Activated naive CD8-positive, alpha-beta T cell treated with anti-CD3 and anti-CD28 coated beads, Interleukin-2, amount 10 ng/mL, durations not matched to agents 7 days and 5 days (primary cell): ENCODE measurements around the gene SRGAP3. TPM values are rescaled to one million over a fixed set of nuclear protein-coding genes. Genes with fewer than 3 reads are reported as not detected.

Experiments used
- ATAC-seq: fragments of 150-1000 bp; cut with Tn5 transposase; one replicate; pipeline ENCODE4 v1.10.0; 2021; ENCODE audit warnings: low read depth, moderate library complexity
- POLR2A ChIA-PET: fragments of 350-600 bp; sonication (Branson Sonifier 250); formaldehyde crosslinking; loops from one replicate; lab custom pipeline; 2021; ENCODE audit warnings: antibody characterized with exemption; lab: Charles Lee
- DNase-seq: peaks from one replicate; pipeline ENCODE4 v3.0.0; 2021
- H3K27ac Mint-ChIP-seq: one replicate; pipeline ENCODE4 v1.8.0; 2022; ENCODE audit warnings: mild to moderate bottlenecking, mixed read lengths
- H3K27me3 Mint-ChIP-seq: one replicate; pipeline ENCODE4 v1.8.0; 2022; ENCODE audit warnings: mild to moderate bottlenecking, moderate library complexity, mixed read lengths
- H3K36me3 Mint-ChIP-seq: one replicate; pipeline ENCODE4 v1.8.0; 2021; ENCODE audit warnings: mild to moderate bottlenecking, mixed read lengths
- H3K4me1 Mint-ChIP-seq: one replicate; pipeline ENCODE4 v1.8.0; 2021; ENCODE audit warnings: mixed read lengths
- H3K4me3 Mint-ChIP-seq: one replicate; pipeline ENCODE4 v1.8.0; 2022; ENCODE audit warnings: mild to moderate bottlenecking, moderate library complexity, mixed read lengths
- H3K9me3 Mint-ChIP-seq: one replicate; pipeline ENCODE4 v1.8.0; 2021; ENCODE audit warnings: mixed read lengths
- total RNA-seq, 2 experiments: library from RNA; stranded (reverse); gene quantifications; one replicate each; pipeline ENCODE4 v1.2.3, GENCODE V29; 2021

SRGAP3 gene
- total RNA-seq, 2 experiments from 2014 or later = 4.9 to 5.5 TPM

- no peak overlapping the region for H3K4me3 Mint-ChIP-seq
- no peaks in the 10 kb centered on the region for H3K36me3 Mint-ChIP-seq
- ATAC-seq (no peak), DNase-seq (no peak)
- H3K4me1 Mint-ChIP-seq = peaks cover 10% of the 10 kb centered on the region
- peaks cover 2% of the 10 kb centered on the region for H3K9me3 Mint-ChIP-seq
- no peak overlapping the region for H3K27ac Mint-ChIP-seq
- POLR2A ChIA-PET = no interaction called here
- no peaks in the 10 kb centered on the region for H3K27me3 Mint-ChIP-seq
These were observed 36.3 kb downstream of the SRGAP3 start for GRCh38 chr3:9213019-9213634.

- Mint-ChIP-seq H3K36me3 (no peaks in the 10 kb centered on the region), H3K4me1 (peaks cover 11% of the 10 kb centered on the region), H3K9me3 (peaks cover 2% of the 10 kb centered on the region), H3K27ac (no peak overlapping the region), H3K4me3 (no peak overlapping the region), H3K27me3 (no peaks in the 10 kb centered on the region)
- POLR2A ChIA-PET = interaction anchor here (0.6 to 1.2 kb wide), 2 partner anchors 30 to 149 kb away, joined by 5 to 10 read pairs; no protein-coding TSS in a partner anchor
- ATAC-seq (peak; percentile 66), DNase-seq (no peak)
These were observed 38.1 kb downstream of the SRGAP3 start for GRCh38 chr3:9211155-9211950.

- peaks cover 2% of the 10 kb centered on the region for H3K9me3 Mint-ChIP-seq
- ATAC-seq = no peak
- POLR2A ChIA-PET = no interaction called here
- no peak for DNase-seq
- no peaks in the 10 kb centered on the region for H3K36me3 Mint-ChIP-seq
- no peak overlapping the region for H3K4me3 Mint-ChIP-seq
- H3K4me1 Mint-ChIP-seq = peaks cover 11% of the 10 kb centered on the region
- no peak overlapping the region for H3K27ac Mint-ChIP-seq
- no peaks in the 10 kb centered on the region for H3K27me3 Mint-ChIP-seq
These were observed 39.7 kb downstream of the SRGAP3 start for GRCh38 chr3:9209777-9210176.

- Mint-ChIP-seq H3K36me3 (no peaks in the 10 kb centered on the region), H3K9me3 (peaks cover 2% of the 10 kb centered on the region), H3K4me3 (no peak overlapping the region), H3K4me1 (peaks cover 9% of the 10 kb centered on the region), H3K27me3 (no peaks in the 10 kb centered on the region), H3K27ac (no peak overlapping the region)
- POLR2A ChIA-PET = no interaction called here
- DNase-seq (no peak), ATAC-seq (no peak)
These were observed 40.8 kb downstream of the SRGAP3 start for GRCh38 chr3:9208605-9209152.

GRCh38 chr3:9207116-9207763 lies 42.2 kb downstream of the SRGAP3 start:
- no peak for ATAC-seq
- POLR2A ChIA-PET = no interaction called here
- H3K9me3 Mint-ChIP-seq = peaks cover 2% of the 10 kb centered on the region
- DNase-seq = no peak
- H3K4me3 Mint-ChIP-seq = no peak overlapping the region
- H3K27me3 Mint-ChIP-seq = no peaks in the 10 kb centered on the region
- no peak overlapping the region for H3K27ac Mint-ChIP-seq
- H3K36me3 Mint-ChIP-seq = no peaks in the 10 kb centered on the region
- H3K4me1 Mint-ChIP-seq = peaks cover 3% of the 10 kb centered on the region

GRCh38 chr3:9206287-9206686 lies 43.2 kb downstream of the SRGAP3 start:
- Mint-ChIP-seq H3K4me3 (no peak overlapping the region), H3K36me3 (no peaks in the 10 kb centered on the region), H3K27me3 (no peaks in the 10 kb centered on the region), H3K27ac (no peak overlapping the region), H3K4me1 (peaks cover 2% of the 10 kb centered on the region), H3K9me3 (peaks cover 2% of the 10 kb centered on the region)
- no peak for DNase-seq
- ATAC-seq = no peak
- POLR2A ChIA-PET = no interaction called here

GRCh38 chr3:9205345-9206143 lies 43.9 kb downstream of the SRGAP3 start:
- POLR2A ChIA-PET = no interaction called here
- no peaks in the 10 kb centered on the region for H3K27me3 Mint-ChIP-seq
- DNase-seq (no peak), ATAC-seq (no peak)
- peaks cover 2% of the 10 kb centered on the region for H3K9me3 Mint-ChIP-seq
- no peaks in the 10 kb centered on the region for H3K36me3 Mint-ChIP-seq
- H3K4me1 Mint-ChIP-seq = peaks cover 1% of the 10 kb centered on the region
- no peak overlapping the region for H3K27ac Mint-ChIP-seq
- H3K4me3 Mint-ChIP-seq = no peak overlapping the region

- Mint-ChIP-seq H3K27ac (no peak overlapping the region), H3K27me3 (no peaks in the 10 kb centered on the region), H3K4me1 (peaks cover 1% of the 10 kb centered on the region), H3K4me3 (no peak overlapping the region), H3K9me3 (no peaks in the 10 kb centered on the region), H3K36me3 (no peaks in the 10 kb centered on the region)
- DNase-seq = no peak
- ATAC-seq = no peak
- POLR2A ChIA-PET = no interaction called here
These were observed 45.0 kb downstream of the SRGAP3 start for GRCh38 chr3:9204253-9204992.

GRCh38 chr3:9203317-9203716 lies 46.1 kb downstream of the SRGAP3 start:
- POLR2A ChIA-PET = no interaction called here
- H3K27ac Mint-ChIP-seq = no peak overlapping the region
- no peaks in the 10 kb centered on the region for H3K9me3 Mint-ChIP-seq
- no peak for ATAC-seq
- H3K27me3 Mint-ChIP-seq = no peaks in the 10 kb centered on the region
- no peak for DNase-seq
- H3K4me3 Mint-ChIP-seq = no peak overlapping the region
- no peaks in the 10 kb centered on the region for H3K36me3 Mint-ChIP-seq
- H3K4me1 Mint-ChIP-seq = peaks cover 1% of the 10 kb centered on the region

GRCh38 chr3:9202546-9202945 lies 46.9 kb downstream of the SRGAP3 start:
- H3K4me1 Mint-ChIP-seq = peaks cover 1% of the 10 kb centered on the region
- ATAC-seq (no peak), DNase-seq (no peak)
- no peaks in the 10 kb centered on the region for H3K36me3 Mint-ChIP-seq
- H3K9me3 Mint-ChIP-seq = no peaks in the 10 kb centered on the region
- H3K27ac Mint-ChIP-seq = no peak overlapping the region
- no peak overlapping the region for H3K4me3 Mint-ChIP-seq
- POLR2A ChIA-PET = no interaction called here
- H3K27me3 Mint-ChIP-seq = no peaks in the 10 kb centered on the region

- peaks cover 1% of the 10 kb centered on the region for H3K4me1 Mint-ChIP-seq
- POLR2A ChIA-PET = no interaction called here
- no peak overlapping the region for H3K4me3 Mint-ChIP-seq
- DNase-seq (no peak), ATAC-seq (no peak)
- H3K36me3 Mint-ChIP-seq = no peaks in the 10 kb centered on the region
- no peaks in the 10 kb centered on the region for H3K9me3 Mint-ChIP-seq
- no peak overlapping the region for H3K27ac Mint-ChIP-seq
- peaks cover 2% of the 10 kb centered on the region for H3K27me3 Mint-ChIP-seq
These were observed 47.5 kb downstream of the SRGAP3 start for GRCh38 chr3:9201955-9202354.

GRCh38 chr3:9201266-9201665 lies 48.2 kb downstream of the SRGAP3 start:
- no peak for DNase-seq
- no peak for ATAC-seq
- H3K9me3 Mint-ChIP-seq = no peaks in the 10 kb centered on the region
- H3K36me3 Mint-ChIP-seq = no peaks in the 10 kb centered on the region
- peaks cover 6% of the 10 kb centered on the region for H3K27me3 Mint-ChIP-seq
- no peak overlapping the region for H3K4me3 Mint-ChIP-seq
- H3K4me1 Mint-ChIP-seq = no peaks in the 10 kb centered on the region
- H3K27ac Mint-ChIP-seq = no peak overlapping the region
- POLR2A ChIA-PET = no interaction called here
